ENCODE measurements around the gene BTG3.

The BTG3 gene, protein sequence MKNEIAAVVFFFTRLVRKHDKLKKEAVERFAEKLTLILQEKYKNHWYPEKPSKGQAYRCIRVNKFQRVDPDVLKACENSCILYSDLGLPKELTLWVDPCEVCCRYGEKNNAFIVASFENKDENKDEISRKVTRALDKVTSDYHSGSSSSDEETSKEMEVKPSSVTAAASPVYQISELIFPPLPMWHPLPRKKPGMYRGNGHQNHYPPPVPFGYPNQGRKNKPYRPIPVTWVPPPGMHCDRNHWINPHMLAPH

DNA sequence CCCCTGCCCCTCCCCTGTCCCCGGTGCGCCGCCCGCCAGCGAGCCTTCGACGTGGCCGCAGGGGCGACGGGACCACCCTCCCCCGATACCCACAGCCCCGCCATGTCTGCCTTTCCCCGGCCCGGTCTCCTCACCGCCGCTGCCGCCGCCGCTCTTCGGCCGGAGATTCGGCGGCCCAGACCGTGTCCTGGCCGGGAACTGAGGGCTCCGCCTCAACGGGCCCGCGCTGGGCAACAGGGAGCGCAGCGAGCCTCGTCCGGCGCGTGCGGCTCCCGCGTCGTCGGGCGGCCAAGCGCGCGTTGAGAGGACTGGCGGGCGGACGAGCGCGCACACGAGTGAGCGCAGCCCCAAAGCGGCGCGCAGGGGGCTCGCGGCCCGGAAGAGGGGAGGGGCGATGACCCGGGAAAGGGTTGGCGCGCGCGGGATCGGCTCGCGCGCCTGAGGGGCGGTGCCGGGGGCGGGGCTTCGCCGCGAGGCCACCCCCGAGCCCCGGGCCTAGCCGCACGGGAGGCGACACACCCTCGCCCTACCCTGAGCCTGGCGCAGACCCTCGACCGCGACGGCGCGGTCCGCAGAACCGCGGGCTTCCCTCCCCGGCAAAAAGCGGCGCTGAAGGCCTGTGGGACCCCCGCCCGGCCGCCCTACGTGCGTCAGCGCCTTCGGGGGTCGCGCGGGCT, at the start of gene BTG3:
Gene BTG3, minus strand, starts transcription at position 337 of the 677 bp plus-strand sequence. CDS start 3,757 bp downstream, outside the sequence.
- TF ChIP-seq EP300 (IDR thresholded peaks at IDR 0.05; ENCODE audit: borderline replicate concordance) (no peak), EGR1 (IDR thresholded peaks at IDR 0.05) (no peak), YY1 (IDR thresholded peaks at IDR 0.05; ENCODE audit: low read depth) (peak; percentile 59; the same call in 1 of the 2 replicates), TAF1 (IDR thresholded peaks at IDR 0.05; ENCODE audit: low read depth) (peak; percentile 48; the same call in 1 of the 2 replicates), ZBTB7A (IDR thresholded peaks at IDR 0.05; ENCODE audit: low read depth) (peak; percentile 60), CEBPB (IDR thresholded peaks at IDR 0.05) (no peak), TCF12 (IDR thresholded peaks at IDR 0.05; ENCODE audit: low read depth) (peak; percentile 48; the same call in 1 of the 2 replicates), CREB1 (IDR thresholded peaks at IDR 0.05; ENCODE audit: low read depth) (no peak), NFIC (IDR thresholded peaks at IDR 0.05) (no peak), RAD21 (IDR thresholded peaks at IDR 0.05; ENCODE audit: low read depth) (no peak), FOXM1 (IDR thresholded peaks at IDR 0.05; ENCODE audit: borderline replicate concordance, low read depth) (no peak), TEAD4 (IDR thresholded peaks at IDR 0.05) (no peak)
- TF ChIP-seq, protein P1, sequence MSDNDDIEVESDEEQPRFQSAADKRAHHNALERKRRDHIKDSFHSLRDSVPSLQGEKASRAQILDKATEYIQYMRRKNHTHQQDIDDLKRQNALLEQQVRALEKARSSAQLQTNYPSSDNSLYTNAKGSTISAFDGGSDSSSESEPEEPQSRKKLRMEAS (IDR thresholded peaks at IDR 0.05), result peak; percentile 88
- TF ChIP-seq, protein P2, sequence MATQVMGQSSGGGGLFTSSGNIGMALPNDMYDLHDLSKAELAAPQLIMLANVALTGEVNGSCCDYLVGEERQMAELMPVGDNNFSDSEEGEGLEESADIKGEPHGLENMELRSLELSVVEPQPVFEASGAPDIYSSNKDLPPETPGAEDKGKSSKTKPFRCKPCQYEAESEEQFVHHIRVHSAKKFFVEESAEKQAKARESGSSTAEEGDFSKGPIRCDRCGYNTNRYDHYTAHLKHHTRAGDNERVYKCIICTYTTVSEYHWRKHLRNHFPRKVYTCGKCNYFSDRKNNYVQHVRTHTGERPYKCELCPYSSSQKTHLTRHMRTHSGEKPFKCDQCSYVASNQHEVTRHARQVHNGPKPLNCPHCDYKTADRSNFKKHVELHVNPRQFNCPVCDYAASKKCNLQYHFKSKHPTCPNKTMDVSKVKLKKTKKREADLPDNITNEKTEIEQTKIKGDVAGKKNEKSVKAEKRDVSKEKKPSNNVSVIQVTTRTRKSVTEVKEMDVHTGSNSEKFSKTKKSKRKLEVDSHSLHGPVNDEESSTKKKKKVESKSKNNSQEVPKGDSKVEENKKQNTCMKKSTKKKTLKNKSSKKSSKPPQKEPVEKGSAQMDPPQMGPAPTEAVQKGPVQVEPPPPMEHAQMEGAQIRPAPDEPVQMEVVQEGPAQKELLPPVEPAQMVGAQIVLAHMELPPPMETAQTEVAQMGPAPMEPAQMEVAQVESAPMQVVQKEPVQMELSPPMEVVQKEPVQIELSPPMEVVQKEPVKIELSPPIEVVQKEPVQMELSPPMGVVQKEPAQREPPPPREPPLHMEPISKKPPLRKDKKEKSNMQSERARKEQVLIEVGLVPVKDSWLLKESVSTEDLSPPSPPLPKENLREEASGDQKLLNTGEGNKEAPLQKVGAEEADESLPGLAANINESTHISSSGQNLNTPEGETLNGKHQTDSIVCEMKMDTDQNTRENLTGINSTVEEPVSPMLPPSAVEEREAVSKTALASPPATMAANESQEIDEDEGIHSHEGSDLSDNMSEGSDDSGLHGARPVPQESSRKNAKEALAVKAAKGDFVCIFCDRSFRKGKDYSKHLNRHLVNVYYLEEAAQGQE (IDR thresholded peaks at IDR 0.05; ENCODE audit: low read depth), result no peak
- TF ChIP-seq, protein P3, sequence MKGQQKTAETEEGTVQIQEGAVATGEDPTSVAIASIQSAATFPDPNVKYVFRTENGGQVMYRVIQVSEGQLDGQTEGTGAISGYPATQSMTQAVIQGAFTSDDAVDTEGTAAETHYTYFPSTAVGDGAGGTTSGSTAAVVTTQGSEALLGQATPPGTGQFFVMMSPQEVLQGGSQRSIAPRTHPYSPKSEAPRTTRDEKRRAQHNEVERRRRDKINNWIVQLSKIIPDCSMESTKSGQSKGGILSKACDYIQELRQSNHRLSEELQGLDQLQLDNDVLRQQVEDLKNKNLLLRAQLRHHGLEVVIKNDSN (IDR thresholded peaks at IDR 0.05), result no peak

DNA sequence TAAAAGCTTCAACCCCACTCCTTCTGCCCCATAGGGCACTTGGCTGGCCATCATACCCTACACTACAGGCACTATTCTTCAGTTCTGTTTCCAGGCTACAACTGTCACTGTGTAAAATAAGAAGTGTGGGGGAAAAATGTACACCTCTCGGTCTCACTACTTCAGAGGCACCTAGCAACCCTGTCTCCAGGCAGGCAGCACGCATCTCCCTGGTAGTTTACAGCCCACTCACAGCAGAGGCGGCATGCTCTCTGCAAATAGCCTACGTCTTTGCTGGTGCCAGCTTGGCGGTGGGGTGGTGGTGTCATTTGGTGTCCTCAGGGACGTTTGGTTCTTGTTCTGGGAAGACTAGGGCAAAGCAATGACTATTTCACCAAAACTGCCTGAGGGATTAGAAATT, 48.2 kb upstream of the BTG3 start:
- TF ChIP-seq, protein P3 (IDR thresholded peaks at IDR 0.05), result no peak
- TF ChIP-seq EP300 (IDR thresholded peaks at IDR 0.05; ENCODE audit: borderline replicate concordance) (no peak), TAF1 (IDR thresholded peaks at IDR 0.05; ENCODE audit: low read depth) (no peak)
- TF ChIP-seq, protein P1 (IDR thresholded peaks at IDR 0.05), result no peak

DNA sequence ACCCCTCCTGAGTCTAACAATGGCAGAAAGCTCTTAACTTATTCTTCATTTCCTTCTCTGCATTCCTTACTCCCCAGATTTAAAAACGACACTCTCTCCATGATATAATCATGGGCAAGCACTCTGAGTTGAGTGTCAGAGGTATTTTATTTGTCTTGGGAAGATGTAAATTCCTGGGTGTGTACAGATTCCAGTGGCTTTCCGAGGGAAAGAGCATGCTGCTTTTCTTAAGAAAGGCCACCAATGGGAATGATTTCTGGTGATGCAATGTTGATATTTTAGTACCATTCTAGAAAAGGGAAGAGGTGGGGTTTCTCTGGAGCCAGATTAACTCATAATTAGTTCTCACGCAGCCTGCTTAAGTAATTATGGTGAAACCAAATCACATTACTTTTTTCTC, 47.8 kb upstream of the BTG3 start:
- TF ChIP-seq, protein P2 (IDR thresholded peaks at IDR 0.05; ENCODE audit: low read depth), result no peak
- no peak for TF ChIP-seq NFIC (IDR thresholded peaks at IDR 0.05)
- TF ChIP-seq YY1 (IDR thresholded peaks at IDR 0.05; ENCODE audit: low read depth), result no peak
- TF ChIP-seq TCF12 (IDR thresholded peaks at IDR 0.05; ENCODE audit: low read depth), result no peak
- peak; percentile 63 for TF ChIP-seq CEBPB (IDR thresholded peaks at IDR 0.05)
- TF ChIP-seq RAD21 (IDR thresholded peaks at IDR 0.05; ENCODE audit: low read depth), result no peak
- no peak for TF ChIP-seq EGR1 (IDR thresholded peaks at IDR 0.05)
- no peak for TF ChIP-seq EP300 (IDR thresholded peaks at IDR 0.05; ENCODE audit: borderline replicate concordance)
- TF ChIP-seq TAF1 (IDR thresholded peaks at IDR 0.05; ENCODE audit: low read depth), result no peak
- TF ChIP-seq TEAD4 (IDR thresholded peaks at IDR 0.05), result peak; percentile 31; the same call in 1 of the 2 replicates
- no peak for TF ChIP-seq ZBTB7A (IDR thresholded peaks at IDR 0.05; ENCODE audit: low read depth)
- TF ChIP-seq, protein P3 (IDR thresholded peaks at IDR 0.05), result no peak

DNA sequence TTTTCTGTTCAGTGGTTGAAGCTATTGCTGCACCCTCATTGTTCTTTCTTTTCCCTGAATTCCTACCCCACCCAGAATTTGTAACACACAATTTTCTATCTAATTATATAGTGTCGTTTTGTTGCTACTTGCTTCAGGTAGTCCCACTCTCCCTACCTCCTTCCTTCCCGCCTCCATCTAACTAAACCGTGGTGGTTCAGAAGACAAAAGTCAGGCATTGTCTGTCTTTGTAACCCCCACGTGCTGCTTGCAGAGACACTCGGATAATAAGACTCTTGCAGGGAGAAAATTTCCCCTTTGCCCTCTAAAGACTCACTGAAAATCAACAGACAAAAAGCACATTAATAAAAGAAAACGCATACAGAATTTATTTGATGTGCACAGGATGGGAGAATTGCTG, 46.2 kb upstream of the BTG3 start:
- no peak for TF ChIP-seq FOXM1 (IDR thresholded peaks at IDR 0.05; ENCODE audit: borderline replicate concordance, low read depth)
- no peak for TF ChIP-seq RAD21 (IDR thresholded peaks at IDR 0.05; ENCODE audit: low read depth)
- no peak for TF ChIP-seq TCF12 (IDR thresholded peaks at IDR 0.05; ENCODE audit: low read depth)
- TF ChIP-seq NFIC (IDR thresholded peaks at IDR 0.05), result no peak
- TF ChIP-seq YY1 (IDR thresholded peaks at IDR 0.05; ENCODE audit: low read depth), result no peak
- TF ChIP-seq, protein P1 (IDR thresholded peaks at IDR 0.05), result no peak
- no peak for TF ChIP-seq EGR1 (IDR thresholded peaks at IDR 0.05)
- no peak for TF ChIP-seq CREB1 (IDR thresholded peaks at IDR 0.05; ENCODE audit: low read depth)
- TF ChIP-seq, protein P2 (IDR thresholded peaks at IDR 0.05; ENCODE audit: low read depth), result no peak
- TF ChIP-seq, protein P3 (IDR thresholded peaks at IDR 0.05), result no peak
- no peak for TF ChIP-seq TAF1 (IDR thresholded peaks at IDR 0.05; ENCODE audit: low read depth)
- TF ChIP-seq ZBTB7A (IDR thresholded peaks at IDR 0.05; ENCODE audit: low read depth), result no peak
- TF ChIP-seq EP300 (IDR thresholded peaks at IDR 0.05; ENCODE audit: borderline replicate concordance), result no peak
- no peak for TF ChIP-seq TEAD4 (IDR thresholded peaks at IDR 0.05)
- no peak for TF ChIP-seq CEBPB (IDR thresholded peaks at IDR 0.05)
